GM21367 (cell line): Measurements from ENCODE around the gene ALDH1B1.
"Not testable (repeated sequence)": the region's sequence is repeated elsewhere in the genome, so short reads cannot be mapped to it uniquely, and the experiment has no call there.

Experiments used
- ATAC-seq: cut with Tn5 transposase; IDR thresholded peaks from one replicate; pipeline ENCODE4 v1.9.1; 2021; ENCODE audit not compliant: unreplicated experiment

The ALDH1B1 gene

GRCh38 chr9:38385896-38386295 lies 6.6 kb upstream of the ALDH1B1 start:
- ATAC-seq, result no peak

DNA sequence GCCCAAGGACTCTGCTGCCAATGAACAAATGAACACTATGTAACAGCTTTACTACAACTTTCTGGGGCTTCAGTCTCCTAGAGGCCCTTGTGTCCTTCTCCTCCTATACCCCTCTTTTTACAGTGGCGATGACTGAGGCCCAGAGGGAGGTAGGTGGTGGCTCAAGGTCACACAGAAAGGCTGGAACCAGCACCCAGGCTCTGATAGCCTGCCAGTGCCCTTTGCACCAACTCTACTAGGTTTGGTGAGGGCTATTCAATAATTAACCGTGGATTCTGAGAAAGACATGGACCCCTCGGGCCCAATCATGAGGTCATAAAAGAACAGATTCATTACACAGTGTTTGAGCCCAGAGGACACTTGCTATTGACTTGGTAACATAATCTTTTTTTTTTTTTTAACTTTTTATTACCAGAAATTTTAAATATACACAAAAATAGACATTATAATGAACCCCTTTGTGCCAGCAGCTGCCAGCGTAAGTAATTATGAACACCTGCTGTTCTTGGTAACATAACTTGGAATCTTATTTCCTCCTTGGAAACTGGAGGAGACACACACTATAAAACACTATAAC lies 6.1 kb upstream of the ALDH1B1 start:
- ATAC-seq, result no peak

DNA sequence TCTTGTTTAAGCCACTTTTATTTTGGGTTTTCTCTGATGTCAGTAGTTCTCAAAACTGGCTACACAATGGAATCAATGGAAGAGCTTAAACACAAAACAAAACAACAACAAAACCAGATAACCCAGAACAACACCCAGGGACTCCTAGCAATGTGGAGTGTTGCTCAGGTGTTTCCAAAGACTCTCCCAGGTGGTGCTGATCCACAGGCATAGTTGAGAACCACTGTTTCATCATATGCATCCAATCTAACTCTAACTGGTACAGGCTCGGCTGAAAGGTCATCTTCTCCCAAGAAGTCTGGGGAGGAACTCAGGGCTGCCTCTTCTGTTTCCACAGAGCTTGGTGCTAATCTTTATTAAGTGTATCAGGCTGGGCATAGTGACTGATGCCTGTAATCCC lies 5.4 kb upstream of the ALDH1B1 start:
- ATAC-seq, result no peak

DNA sequence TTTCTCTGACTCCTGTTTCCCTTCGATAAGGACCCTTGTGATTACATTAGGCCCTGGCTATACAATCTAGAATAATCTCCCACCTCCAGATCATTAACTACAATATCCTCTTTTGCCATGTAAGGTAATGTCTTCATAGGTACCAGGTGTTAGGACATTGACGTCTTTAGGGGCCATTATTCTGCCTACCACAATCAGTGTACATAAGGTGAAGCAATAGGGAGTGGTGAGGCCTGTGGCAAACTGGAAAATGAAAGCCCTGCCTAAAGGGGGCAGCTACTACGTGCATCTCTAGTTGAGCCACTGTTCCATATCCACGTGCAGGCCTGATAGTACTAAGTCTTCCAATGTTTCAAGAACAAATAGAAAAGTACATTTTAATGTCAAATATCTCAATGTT lies 4.8 kb upstream of the ALDH1B1 start:
- no peak for ATAC-seq

GRCh38 chr9:38388283-38389223 lies 3.9 kb upstream of the ALDH1B1 start:
- no peak for ATAC-seq

GRCh38 chr9:38389313-38389712 lies 3.2 kb upstream of the ALDH1B1 start:
- no peak for ATAC-seq

DNA sequence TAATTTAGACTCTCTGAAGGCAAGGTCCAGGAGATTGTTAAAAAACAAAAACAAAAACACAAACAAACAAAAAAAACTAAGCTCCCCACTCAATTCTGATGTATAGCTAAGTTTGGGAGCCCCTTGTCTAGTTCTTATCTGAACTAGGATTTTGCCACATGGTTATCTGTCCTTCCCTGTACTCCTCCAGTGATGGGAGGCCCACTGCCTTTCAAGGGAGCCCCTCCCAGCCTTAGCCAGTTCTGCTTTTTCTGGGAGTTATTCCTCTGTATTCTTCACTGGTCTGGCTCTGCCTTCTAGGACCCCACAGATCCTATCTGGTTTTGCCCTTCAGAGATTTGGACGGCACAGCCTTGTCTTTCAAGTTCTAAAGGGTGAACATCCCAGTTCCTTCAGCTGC lies 2.1 kb upstream of the ALDH1B1 start:
- ATAC-seq, result no peak

DNA sequence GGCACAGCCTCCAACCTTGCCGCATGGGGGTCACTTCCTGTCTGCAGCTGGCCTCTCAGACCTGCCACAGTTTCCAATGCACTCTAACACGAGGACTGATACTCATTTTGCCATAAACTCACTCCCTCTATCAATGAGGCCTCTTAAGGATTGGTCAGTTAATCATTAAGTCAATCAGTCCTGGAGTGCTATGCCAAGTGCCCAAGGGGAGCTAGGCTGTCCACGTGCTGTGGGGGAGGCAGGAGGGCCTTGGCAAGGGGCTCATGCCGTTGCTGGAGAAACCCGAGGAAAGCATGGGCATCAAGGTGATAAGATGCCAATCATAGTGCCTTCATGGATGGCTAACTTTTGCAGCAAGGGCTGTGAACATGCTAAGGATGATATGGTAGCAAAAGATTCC lies 1.7 kb upstream of the ALDH1B1 start:
- ATAC-seq, result no peak

DNA sequence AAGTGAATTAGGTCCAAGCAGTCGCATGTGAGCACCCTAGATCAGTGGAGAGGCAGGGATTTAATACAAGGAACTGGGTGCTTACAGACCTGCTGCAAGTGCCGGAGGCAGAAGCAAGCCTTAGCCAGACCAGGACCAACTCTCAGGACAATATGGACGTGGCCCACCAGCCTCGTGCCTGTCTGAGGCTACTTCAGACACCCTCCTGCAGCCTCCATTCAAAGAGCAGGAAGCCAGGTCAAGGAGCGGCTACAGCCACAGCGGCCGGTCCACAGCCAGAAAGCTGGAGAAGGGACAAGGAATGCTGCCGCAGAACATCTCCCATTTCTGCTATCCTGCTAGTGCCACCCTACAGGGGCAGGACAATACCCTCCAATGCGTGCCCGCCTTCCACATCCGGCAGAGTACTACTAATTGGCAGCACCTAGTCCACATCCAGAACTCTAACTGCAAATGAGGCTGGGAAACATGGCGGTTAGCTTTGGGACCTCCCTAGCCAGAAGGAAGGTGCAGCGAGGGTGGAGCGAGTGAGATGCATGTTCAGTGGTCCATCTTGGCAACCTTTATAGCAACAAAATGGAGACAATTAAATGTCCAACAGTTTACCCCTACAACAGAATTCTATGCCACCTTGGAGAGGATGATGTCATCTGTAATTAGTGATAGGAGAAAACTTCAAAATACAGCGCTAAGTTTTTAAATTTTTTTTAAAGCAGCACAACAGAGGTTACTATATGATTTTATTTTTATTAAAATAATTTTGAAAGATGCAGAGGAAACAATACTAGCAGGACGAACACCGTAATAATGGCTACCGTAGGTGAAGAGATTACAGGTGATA lies 1.0 kb upstream of the ALDH1B1 start:
- ATAC-seq, result no peak

- ATAC-seq, result no peak
Observed at GRCh38 chr9:38393128-38393796, 760 bp downstream of the ALDH1B1 start.

DNA sequence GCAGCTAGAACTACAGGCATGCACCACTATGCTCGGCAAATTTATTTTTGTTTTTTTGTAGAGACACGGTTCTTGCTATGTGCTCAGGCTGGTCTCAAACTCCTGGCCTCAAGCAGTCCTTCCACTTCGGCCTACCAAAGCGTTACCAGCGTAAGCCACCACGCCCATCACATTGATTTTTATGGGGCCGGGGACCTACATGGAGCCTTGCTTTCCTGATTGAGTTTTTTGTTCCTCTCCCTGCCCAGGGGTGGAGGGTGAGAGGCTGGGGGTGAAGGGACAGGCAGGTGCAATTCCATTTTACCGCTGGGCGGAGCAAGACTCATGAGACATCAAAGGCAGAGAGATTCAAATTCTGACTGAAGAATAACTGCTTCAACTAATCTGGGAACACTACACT lies 1.9 kb downstream of the ALDH1B1 start:
- no peak for ATAC-seq

DNA sequence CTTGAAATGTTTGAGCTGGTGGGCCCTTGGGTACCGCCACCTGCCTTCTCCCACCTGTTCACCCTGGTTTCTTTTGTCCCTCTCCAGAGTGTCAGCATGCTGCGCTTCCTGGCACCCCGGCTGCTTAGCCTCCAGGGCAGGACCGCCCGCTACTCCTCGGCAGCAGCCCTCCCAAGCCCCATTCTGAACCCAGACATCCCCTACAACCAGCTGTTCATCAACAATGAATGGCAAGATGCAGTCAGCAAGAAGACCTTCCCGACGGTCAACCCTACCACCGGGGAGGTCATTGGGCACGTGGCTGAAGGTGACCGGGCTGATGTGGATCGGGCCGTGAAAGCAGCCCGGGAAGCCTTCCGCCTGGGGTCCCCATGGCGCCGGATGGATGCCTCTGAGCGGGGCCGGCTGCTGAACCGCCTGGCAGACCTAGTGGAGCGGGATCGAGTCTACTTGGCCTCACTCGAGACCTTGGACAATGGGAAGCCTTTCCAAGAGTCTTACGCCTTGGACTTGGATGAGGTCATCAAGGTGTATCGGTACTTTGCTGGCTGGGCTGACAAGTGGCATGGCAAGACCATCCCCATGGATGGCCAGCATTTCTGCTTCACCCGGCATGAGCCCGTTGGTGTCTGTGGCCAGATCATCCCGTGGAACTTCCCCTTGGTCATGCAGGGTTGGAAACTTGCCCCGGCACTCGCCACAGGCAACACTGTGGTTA lies 3.3 kb downstream of the ALDH1B1 start:
- no peak for ATAC-seq

GRCh38 chr9:38396371-38396671 lies 3.8 kb downstream of the ALDH1B1 start:
- no peak for ATAC-seq

- ATAC-seq, result not testable (repeated sequence)
Observed at GRCh38 chr9:38399191-38399590, 6.7 kb downstream of the ALDH1B1 start.

DNA sequence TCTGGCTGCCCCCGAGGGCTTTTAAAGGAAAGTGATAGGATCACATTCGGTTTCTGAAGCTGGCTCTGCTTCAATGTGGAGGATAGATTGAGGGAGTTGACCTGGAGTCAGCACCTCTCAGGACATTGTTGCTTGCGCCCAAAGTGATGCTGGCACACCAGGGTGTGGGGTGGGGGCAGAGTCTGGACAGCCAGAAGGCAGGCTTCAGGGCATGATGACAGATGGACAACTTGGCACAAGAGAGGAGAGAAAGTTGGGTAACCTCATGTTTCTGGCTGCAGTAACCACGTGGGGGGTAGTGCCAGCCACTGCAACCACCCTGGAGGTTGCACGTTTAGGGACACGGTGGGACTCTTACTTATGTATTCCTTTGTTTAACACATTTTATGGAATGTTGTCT lies 9.5 kb downstream of the ALDH1B1 start:
- ATAC-seq, result no peak

- ATAC-seq, result no peak
Observed at GRCh38 chr9:38404314-38404713, 11.8 kb downstream of the ALDH1B1 start.

- ATAC-seq, result no peak
Observed at GRCh38 chr9:38405785-38406184, 13.3 kb downstream of the ALDH1B1 start.

- no peak for ATAC-seq
Observed at GRCh38 chr9:38406476-38407186, 14.1 kb downstream of the ALDH1B1 start.

DNA sequence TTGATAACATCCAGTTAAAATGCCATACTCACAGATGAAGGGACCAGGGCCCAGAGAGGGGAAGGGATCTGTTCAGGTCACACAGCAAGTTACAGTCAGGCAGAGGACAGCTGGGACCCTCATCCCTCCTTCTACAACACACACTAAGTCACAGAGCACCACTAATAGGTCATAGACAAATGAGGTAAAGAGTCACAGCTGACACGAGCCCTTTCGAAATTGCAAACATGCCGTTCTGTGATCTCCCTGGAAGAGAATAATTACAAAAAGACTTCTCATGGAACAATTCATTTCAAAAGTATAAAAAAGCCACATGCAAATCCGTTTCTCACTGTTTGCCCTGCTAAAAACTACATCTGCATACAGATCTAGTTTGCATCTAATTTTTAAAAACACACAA lies 16.2 kb downstream of the ALDH1B1 start:
- ATAC-seq, result no peak

DNA sequence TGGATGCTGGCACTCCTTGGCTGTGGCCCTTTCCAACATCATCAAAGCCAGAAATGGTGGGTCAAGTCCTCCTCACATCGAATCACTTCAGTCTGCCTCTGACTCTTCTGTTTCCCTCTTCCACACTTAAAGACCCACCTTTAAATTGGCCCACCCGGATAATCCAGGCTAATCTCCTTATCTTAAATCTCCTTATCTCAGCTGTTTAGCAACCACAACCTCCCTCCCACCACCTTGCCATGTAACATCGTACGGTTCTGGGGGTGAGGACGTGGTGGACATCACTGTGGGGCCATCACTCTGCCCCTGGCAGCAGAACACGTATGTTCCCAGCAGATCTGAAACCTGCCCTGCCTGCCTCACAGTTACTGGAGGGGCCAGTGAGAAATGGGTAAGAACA lies 20.2 kb downstream of the ALDH1B1 start:
- no peak for ATAC-seq
